ENCODE results near the gene TP53BP2. TPM values are rescaled to one million over a fixed set of nuclear protein-coding genes. Genes with fewer than 3 reads are reported as not detected.
"Not testable (repeated sequence)": the region's sequence is repeated elsewhere in the genome, so short reads cannot be mapped to it uniquely, and the experiment has no call there.

Gene TP53BP2
- polyA plus RNA-seq, 1 donor = 25.5 TPM

DNA sequence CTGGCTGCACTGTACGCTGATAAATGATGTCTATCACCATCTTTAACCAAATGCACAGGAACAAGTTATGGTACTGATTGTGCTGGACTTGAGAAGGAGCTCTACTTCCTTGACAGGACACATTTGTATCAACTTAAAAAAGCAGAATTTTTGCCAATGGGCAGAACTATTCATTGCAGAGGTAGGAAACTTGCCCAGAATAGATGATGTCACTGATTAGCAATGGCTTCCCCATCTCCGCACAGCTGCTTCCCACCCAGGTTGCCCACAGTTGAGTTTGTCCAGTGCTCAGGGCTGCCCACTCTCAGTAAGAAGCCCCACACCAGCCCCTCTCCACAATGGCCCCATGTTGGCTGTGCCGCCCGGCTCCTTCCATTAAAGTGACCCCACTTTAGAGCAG lies 100.0 kb downstream of the TP53BP2 start:
- DNase-seq = no peak
- Histone ChIP-seq H3K4me3 (ENCODE audit: low read length) (no peak overlapping the region), H3K27ac (ENCODE audit: low read length) (no peak overlapping the region), H3K27me3 (ENCODE audit: control insufficient read depth, insufficient read depth, low read length) (no peaks in the 10 kb centered on the region), H3K9me3 (ENCODE audit: control insufficient read depth, low read depth, low read length) (no peaks in the 10 kb centered on the region), H3K4me1 (ENCODE audit: control insufficient read depth, insufficient read depth, low read length) (peaks cover 14% of the 10 kb centered on the region), H3K36me3 (ENCODE audit: control insufficient read depth, insufficient read depth, low read length) (peaks cover 35% of the 10 kb centered on the region)
- no CpG with 5 or more reads among the region's 4 CpGs for WGBS (ENCODE audit: insufficient coverage, low lambda C conversion rate)

DNA sequence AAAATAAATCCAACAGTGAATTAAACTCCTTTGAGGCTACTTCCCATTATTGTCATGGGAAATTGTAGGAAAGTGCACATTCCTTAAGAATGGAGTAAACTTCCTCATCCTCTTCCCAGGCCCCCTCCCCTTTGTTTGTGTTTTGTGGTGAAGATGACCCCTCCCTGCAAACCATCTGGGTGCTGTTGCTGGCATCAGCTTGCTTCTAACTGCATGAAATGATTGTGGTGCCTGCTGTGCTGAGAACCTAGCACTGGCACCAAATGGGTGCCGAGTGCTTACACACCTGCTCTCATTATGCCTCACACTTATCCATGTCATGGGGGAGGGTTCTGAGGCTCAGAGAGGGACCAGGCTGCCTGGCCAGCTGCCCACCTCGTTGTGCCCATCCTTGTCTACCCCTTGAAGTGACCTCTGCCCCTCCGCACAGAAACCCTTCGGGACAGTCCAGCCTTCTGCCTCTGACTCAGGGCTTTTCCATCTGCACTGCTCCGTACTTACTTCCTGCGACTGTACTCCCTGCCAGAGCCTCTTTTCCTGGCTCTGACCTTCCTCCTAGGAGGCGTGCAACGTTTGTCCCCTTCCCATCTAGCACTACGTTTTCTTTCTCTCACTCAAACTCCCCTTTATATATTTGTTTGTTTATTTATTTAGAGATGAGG lies 102.8 kb downstream of the TP53BP2 start:
- Histone ChIP-seq H3K4me1 (ENCODE audit: control insufficient read depth, insufficient read depth, low read length) (peaks cover 25% of the 10 kb centered on the region), H3K27ac (ENCODE audit: low read length) (no peak overlapping the region), H3K9me3 (ENCODE audit: control insufficient read depth, low read depth, low read length) (no peaks in the 10 kb centered on the region), H3K36me3 (ENCODE audit: control insufficient read depth, insufficient read depth, low read length) (peaks cover 29% of the 10 kb centered on the region), H3K4me3 (ENCODE audit: low read length) (no peak overlapping the region), H3K27me3 (ENCODE audit: control insufficient read depth, insufficient read depth, low read length) (no peaks in the 10 kb centered on the region)
- no peak for DNase-seq
- 78% methylated on average over 3 of the region's 9 CpGs for WGBS (ENCODE audit: insufficient coverage, low lambda C conversion rate)

DNA sequence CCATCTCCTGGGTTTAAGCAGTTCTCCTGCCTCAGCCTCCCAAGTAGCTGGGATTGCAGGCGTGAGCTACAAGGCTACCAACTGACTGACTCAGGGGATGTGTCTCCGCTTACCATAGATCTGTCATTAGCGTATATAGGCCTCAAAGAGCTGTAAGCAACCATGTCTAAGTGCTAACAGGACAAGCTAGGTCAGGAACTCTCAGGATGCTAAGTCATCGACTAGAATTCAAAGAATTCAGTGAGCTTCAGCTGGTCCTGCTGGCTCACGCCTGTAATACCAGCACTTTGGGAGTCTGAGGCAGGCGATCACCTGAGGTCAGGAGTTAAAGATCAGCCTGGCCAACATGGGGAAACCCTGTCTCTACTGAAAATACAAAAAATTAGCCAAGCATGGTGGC lies 103.9 kb downstream of the TP53BP2 start:
- H3K4me1 ChIP-seq (ENCODE audit: control insufficient read depth, insufficient read depth, low read length) = peaks cover 30% of the 10 kb centered on the region
- no CpG with 5 or more reads among the region's 6 CpGs for WGBS (ENCODE audit: insufficient coverage, low lambda C conversion rate)
- H3K36me3 ChIP-seq (ENCODE audit: control insufficient read depth, insufficient read depth, low read length) = peaks cover 20% of the 10 kb centered on the region
- no peak for DNase-seq
- no peak overlapping the region for H3K4me3 ChIP-seq (ENCODE audit: low read length)
- H3K9me3 ChIP-seq (ENCODE audit: control insufficient read depth, low read depth, low read length) = no peaks in the 10 kb centered on the region
- H3K27me3 ChIP-seq (ENCODE audit: control insufficient read depth, insufficient read depth, low read length) = no peaks in the 10 kb centered on the region
- no peak overlapping the region for H3K27ac ChIP-seq (ENCODE audit: low read length)

DNA sequence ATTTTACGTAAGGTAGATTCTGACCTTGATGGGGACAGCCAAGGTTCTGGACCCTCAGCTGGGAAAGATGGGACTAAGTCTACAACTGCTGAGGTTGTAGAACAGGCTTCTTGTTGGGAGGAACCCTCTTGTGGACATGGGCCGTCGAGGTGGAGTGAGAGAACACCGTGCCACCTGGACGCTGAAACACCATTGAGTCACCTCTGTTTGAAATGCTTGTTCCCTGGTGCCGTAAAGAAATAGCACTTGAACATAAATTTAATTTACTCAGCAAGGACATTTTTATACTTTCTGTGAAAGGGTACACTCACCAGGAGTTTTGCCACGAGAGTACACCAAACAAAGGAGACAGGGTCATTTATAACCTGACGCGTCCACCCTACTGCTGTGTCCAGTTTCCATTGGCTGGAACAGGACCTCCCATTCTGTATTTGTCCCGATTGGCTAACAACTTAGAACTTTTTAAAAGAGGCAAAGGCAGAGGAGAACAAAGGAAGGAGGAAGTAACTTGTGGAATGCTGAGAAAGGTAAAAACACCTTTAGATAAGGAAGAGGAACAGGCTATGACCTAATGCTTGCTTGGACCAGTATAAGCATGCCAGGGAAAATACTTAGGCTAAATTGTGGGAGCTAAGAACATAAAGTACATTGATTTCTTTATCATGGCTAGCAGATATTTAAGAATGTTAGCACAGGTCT lies 105.6 kb downstream of the TP53BP2 start:
- WGBS (ENCODE audit: insufficient coverage, low lambda C conversion rate) = no CpG with 5 or more reads among the region's 10 CpGs
- DNase-seq; H3K36me3 ChIP-seq (ENCODE audit: control insufficient read depth, insufficient read depth, low read length); H3K27me3 ChIP-seq (ENCODE audit: control insufficient read depth, insufficient read depth, low read length); H3K9me3 ChIP-seq (ENCODE audit: control insufficient read depth, low read depth, low read length); H3K4me3 ChIP-seq (ENCODE audit: low read length): not testable (repeated sequence)
- Histone ChIP-seq H3K27ac (ENCODE audit: low read length) (peak overlapping the region; percentile 87), H3K4me1 (ENCODE audit: control insufficient read depth, insufficient read depth, low read length) (peaks cover 30% of the 10 kb centered on the region)

DNA sequence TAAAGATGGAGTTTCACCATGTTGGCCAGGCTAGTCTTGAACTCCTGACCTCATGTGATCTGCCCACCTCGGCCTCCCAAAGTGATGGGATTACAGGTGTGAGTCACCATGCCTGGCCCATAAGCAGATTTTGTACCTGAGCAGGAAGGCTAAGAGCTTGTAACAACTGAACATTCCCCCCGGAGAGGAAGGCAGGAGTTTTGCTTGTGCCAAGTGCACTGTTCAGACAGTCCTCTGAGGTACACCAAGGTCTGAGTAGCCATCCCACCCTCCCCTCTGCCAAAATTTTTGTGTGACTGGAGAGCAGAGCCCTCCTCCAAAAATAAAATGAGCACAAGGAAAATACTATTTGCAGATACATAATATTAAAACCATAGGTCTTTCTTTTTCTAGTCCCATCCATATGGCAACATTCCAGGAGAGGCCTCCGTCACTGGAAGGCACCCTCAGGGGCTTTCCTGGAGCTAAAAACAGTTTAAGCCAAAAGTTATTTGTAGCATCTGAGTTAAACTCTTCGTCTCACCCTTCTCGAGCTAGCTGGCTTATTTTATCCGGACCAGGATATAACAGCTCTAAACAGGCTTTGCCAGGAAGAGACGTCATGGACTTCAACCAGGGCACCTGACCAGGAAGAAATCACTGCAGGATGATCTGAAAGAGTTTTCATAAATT lies 106.2 kb downstream of the TP53BP2 start:
- no peaks in the 10 kb centered on the region for H3K27me3 ChIP-seq (ENCODE audit: control insufficient read depth, insufficient read depth, low read length)
- peaks cover 6% of the 10 kb centered on the region for H3K36me3 ChIP-seq (ENCODE audit: control insufficient read depth, insufficient read depth, low read length)
- peak in 1 of 2 donors; percentile 75 for DNase-seq
- peak overlapping the region; percentile 87 for H3K27ac ChIP-seq (ENCODE audit: low read length)
- H3K4me1 ChIP-seq (ENCODE audit: control insufficient read depth, insufficient read depth, low read length) = peaks cover 30% of the 10 kb centered on the region
- 44% methylated on average over 3 of the region's 7 CpGs for WGBS (ENCODE audit: insufficient coverage, low lambda C conversion rate)
- H3K4me3 ChIP-seq (ENCODE audit: low read length) = no peak overlapping the region
- H3K9me3 ChIP-seq (ENCODE audit: control insufficient read depth, low read depth, low read length) = no peaks in the 10 kb centered on the region

DNA sequence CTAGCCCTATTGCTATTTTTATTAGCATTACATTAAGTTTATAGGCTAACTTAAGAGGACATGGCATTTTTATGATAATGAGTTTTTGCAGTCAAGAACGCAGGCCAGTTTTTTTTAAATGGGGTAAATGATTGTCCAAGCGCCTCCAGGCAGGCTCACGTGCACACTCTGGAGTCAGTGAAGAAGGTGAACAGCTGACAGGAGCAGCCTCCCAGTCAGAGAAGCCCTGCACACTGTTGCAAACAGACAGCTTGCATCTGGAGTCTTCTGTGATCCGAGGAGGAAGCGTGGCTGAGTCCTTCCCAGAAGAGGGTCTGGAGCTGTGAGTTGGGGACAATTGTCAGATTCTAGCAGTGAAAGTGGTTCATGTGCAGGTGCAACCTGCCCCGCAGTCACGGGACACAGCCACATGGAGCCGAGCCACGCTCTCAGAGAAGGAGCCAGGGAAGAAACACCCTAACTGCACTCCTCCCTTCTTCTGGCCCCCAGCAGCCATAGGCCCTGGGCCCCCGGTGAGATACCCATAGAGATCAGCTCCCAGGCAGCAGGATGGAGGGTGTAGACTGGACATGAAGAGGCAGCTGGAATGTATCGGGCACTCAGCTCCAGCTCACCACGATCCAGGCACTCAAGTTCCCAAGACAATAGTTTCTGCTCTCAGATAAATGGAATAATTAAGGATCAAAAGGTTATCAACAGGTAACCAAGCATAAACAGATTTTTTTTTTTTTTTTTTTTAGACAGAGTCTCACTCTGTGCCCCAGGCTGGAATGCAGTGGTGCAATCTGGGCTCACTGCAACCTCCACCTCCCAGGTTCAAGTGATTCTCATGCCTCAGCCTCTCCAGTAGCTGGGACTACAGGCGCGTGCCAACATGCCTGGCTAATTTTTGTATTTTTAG lies 107.0 kb downstream of the TP53BP2 start:
- Histone ChIP-seq H3K4me1 (ENCODE audit: control insufficient read depth, insufficient read depth, low read length) (peaks cover 33% of the 10 kb centered on the region), H3K27me3 (ENCODE audit: control insufficient read depth, insufficient read depth, low read length) (no peaks in the 10 kb centered on the region), H3K27ac (ENCODE audit: low read length) (peak overlapping the region; percentile 87), H3K9me3 (ENCODE audit: control insufficient read depth, low read depth, low read length) (no peaks in the 10 kb centered on the region), H3K36me3 (ENCODE audit: control insufficient read depth, insufficient read depth, low read length) (peaks cover 1% of the 10 kb centered on the region), H3K4me3 (ENCODE audit: low read length) (no peak overlapping the region)
- DNase-seq = peak; percentile 81 to 90
- no CpG with 5 or more reads among the region's 14 CpGs for WGBS (ENCODE audit: insufficient coverage, low lambda C conversion rate)

DNA sequence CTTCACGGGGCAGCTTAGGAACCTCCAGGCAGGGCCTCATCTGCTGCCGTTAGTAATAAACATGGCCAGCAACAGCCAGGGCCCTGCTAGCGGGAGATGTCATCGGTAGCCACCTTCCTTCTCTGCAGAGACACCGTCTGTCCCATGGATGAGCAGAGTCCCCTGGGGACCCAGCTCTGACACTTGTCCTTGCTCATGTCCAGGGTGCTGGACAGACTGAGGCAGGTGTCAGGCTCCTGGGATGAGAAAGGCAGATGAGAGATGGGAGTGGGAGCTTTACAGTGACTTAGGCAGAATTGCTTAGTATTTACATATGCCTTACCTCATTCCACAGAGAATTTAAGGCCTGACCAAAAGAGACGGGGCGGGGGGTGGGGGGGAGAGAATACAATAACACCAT lies 108.4 kb downstream of the TP53BP2 start:
- H3K27ac ChIP-seq (ENCODE audit: low read length) = no peak overlapping the region
- H3K4me1 ChIP-seq (ENCODE audit: control insufficient read depth, insufficient read depth, low read length) = peaks cover 42% of the 10 kb centered on the region
- H3K36me3 ChIP-seq (ENCODE audit: control insufficient read depth, insufficient read depth, low read length) = no peaks in the 10 kb centered on the region
- no peak overlapping the region for H3K4me3 ChIP-seq (ENCODE audit: low read length)
- DNase-seq = no peak
- no CpG with 5 or more reads among the region's 7 CpGs for WGBS (ENCODE audit: insufficient coverage, low lambda C conversion rate)
- H3K27me3 ChIP-seq (ENCODE audit: control insufficient read depth, insufficient read depth, low read length) = no peaks in the 10 kb centered on the region
- H3K9me3 ChIP-seq (ENCODE audit: control insufficient read depth, low read depth, low read length) = no peaks in the 10 kb centered on the region

DNA sequence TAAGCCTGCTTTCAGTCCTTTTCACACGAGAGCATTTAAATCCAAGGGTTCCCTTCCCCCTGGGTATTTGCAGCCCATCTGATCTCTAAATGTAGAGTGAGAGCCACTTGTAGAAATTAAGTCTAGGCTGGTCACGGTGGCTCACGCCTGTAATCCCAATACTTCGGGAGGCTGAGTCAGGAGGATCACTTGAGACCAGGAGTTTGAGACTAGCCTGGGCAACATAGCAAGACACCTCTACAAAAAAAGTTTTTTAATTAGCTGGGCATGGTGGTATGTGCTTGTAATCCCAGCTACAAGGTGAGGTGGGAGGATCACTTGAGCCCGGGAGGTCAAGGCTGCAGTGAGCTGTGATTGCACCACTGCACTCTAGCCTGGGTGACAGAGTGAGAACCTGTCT lies 109.1 kb downstream of the TP53BP2 start:
- not testable (repeated sequence) for H3K27ac ChIP-seq (ENCODE audit: low read length); H3K36me3 ChIP-seq (ENCODE audit: control insufficient read depth, insufficient read depth, low read length); DNase-seq; H3K9me3 ChIP-seq (ENCODE audit: control insufficient read depth, low read depth, low read length); H3K27me3 ChIP-seq (ENCODE audit: control insufficient read depth, insufficient read depth, low read length); H3K4me3 ChIP-seq (ENCODE audit: low read length)
- H3K4me1 ChIP-seq (ENCODE audit: control insufficient read depth, insufficient read depth, low read length) = peaks cover 43% of the 10 kb centered on the region
- no CpG with 5 or more reads among the region's 5 CpGs for WGBS (ENCODE audit: insufficient coverage, low lambda C conversion rate)

DNA sequence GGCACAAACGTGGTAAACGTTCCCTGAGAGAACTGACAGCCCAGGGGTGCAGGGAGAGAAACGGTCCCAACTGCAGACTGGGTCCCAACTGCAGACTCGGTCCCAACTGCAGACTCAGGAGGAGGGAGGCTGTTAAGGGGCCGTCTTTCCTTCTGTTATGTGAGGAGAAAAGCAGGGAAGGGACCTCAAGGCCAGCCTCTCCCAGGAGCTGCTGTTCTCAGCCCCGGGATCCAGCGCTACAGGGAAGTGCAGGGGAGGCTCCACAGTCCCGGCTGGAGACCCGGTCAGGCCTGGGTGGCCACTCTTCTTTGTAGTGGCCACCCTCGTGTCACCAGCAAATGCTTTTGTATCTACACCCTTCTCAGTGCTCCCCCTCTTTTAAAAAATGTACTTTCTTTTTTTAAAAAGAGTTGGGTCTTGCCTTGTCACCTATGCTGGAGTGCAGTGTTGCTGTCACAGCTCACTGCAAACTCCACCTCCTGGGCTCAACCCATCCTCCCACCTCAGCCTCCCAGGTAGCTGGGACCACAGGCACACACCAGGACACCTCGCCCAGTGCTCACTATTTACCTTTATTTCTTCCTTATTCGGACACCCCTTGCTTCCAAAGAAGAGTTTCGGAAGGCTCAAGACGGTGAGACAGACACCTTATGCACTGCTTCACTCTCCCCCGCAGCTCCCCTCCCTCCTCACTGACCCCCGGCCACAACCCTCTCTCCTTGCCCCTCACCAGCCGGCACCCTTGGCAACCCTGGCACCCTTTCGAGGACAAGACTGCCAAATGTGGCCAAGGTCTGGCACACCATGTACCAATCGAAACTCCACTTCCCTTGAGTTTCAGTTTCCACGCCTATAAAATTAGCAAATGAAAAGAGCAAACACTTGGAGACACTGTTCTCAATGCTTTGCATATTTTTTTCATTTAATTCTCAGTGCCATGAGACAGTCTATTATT lies 111.6 kb downstream of the TP53BP2 start:
- H3K4me1 ChIP-seq (ENCODE audit: control insufficient read depth, insufficient read depth, low read length) = peaks cover 38% of the 10 kb centered on the region
- H3K36me3 ChIP-seq (ENCODE audit: control insufficient read depth, insufficient read depth, low read length) = no peaks in the 10 kb centered on the region
- H3K4me3 ChIP-seq (ENCODE audit: low read length) = no peak overlapping the region
- WGBS (ENCODE audit: insufficient coverage, low lambda C conversion rate) = no CpG with 5 or more reads among the region's 20 CpGs
- no peaks in the 10 kb centered on the region for H3K9me3 ChIP-seq (ENCODE audit: control insufficient read depth, low read depth, low read length)
- no peaks in the 10 kb centered on the region for H3K27me3 ChIP-seq (ENCODE audit: control insufficient read depth, insufficient read depth, low read length)
- DNase-seq = no peak
- H3K27ac ChIP-seq (ENCODE audit: low read length) = no peak overlapping the region

Data from large intestine (tissue), 3 donors.